ENCODE data around the gene SERPINB11.

DNA sequence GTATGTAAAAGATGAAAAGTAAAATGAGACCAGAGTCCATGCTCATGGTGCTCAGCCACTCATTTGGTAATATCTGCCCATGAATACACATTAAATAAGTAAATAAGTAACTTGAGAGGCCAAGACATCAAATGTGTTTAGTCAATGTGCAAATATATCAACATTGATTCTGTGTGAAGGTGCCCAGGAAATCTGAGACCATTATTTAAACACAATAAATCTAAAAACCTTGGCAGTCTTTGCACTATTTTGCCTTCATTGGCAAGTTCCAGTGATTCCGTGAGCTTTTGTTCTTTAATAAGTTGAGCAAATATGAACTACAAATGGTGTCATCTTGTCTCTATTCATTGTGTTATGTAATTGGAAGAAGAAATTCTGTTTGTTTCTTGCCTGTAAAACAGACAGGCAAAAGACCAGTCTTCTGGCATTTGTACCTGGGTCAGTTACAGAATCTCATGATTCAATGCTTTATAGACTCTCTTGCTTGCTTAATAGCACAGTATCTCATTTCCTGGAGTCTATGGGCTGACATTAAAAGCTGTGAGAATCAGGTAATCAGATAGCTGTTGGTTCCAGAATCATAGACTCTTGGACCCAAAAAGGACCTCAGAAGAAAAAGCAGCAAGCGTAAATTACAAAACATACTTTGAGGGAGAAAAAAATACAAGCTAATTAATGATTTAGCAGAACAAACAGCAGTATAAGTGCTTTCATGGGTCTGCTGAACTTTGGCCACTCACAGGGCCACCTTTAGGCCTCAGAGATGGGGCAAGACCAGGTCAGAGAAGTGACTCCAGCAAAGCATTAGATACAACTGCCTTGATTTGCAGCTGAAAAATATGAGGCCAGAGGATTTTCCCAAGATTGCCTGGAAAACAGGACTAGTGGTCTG lies 21.1 kb upstream of the SERPINB11 start:
- TF ChIP-seq, protein P1, sequence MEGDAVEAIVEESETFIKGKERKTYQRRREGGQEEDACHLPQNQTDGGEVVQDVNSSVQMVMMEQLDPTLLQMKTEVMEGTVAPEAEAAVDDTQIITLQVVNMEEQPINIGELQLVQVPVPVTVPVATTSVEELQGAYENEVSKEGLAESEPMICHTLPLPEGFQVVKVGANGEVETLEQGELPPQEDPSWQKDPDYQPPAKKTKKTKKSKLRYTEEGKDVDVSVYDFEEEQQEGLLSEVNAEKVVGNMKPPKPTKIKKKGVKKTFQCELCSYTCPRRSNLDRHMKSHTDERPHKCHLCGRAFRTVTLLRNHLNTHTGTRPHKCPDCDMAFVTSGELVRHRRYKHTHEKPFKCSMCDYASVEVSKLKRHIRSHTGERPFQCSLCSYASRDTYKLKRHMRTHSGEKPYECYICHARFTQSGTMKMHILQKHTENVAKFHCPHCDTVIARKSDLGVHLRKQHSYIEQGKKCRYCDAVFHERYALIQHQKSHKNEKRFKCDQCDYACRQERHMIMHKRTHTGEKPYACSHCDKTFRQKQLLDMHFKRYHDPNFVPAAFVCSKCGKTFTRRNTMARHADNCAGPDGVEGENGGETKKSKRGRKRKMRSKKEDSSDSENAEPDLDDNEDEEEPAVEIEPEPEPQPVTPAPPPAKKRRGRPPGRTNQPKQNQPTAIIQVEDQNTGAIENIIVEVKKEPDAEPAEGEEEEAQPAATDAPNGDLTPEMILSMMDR (IDR thresholded peaks at IDR 0.05; ENCODE audit: low read length), result no peak
- TF ChIP-seq EZH2phosphoT487 (IDR thresholded peaks at IDR 0.05; ENCODE audit: low read length) (no peak), EZH2 (optimal IDR thresholded peaks at IDR 0.05; ENCODE audit: low read depth, low read length) (no peak)

Measured in MM.1S (cell line).